Ureter (tissue), 1 donor: ENCODE measurements around the gene ADAT2. TPM values are rescaled to one million over a fixed set of nuclear protein-coding genes. Genes with fewer than 3 reads are reported as not detected.
A peak's percentile ranks its signal among the peaks of the same experiment; 100 is the strongest.
"Not testable (repeated sequence)": the region's sequence is repeated elsewhere in the genome, so short reads cannot be mapped to it uniquely, and the experiment has no call there.

Experiments
- DNase-seq: peaks from one replicate; pipeline ENCODE4 v3.0.0-alpha.2; 2020; ENCODE audit warnings: low spot score
- total RNA-seq: library from RNA; stranded (reverse); gene quantifications from one replicate; pipeline ENCODE4 v1.2.4, GENCODE V29; 2023
- donor health status: DM: yes; HTN: yes; CAD: no.

Gene ADAT2
- 19.7 TPM for total RNA-seq

GRCh38 chr6:143450453-143451371 is at the start of gene ADAT2, which contains the start of gene PEX3:
Gene ADAT2 (minus strand): TSS chr6:143450695. CDS start chr6:143450658, 37 bp downstream.
Gene PEX3 (plus strand): TSS chr6:143450805. CDS start chr6:143451043, 238 bp downstream.
- peak; percentile 93 for DNase-seq

GRCh38 chr6:143498428-143498827 is 47.9 kb upstream of the ADAT2 start:
- DNase-seq, result no peak

GRCh38 chr6:143496974-143497373 is 46.5 kb upstream of the ADAT2 start:
- DNase-seq, result no peak

GRCh38 chr6:143490775-143491174 is 40.3 kb upstream of the ADAT2 start:
- no peak for DNase-seq

- DNase-seq, result no peak
Observed at GRCh38 chr6:143490244-143490643, 39.7 kb upstream of the ADAT2 start.

- DNase-seq, result no peak
Observed at GRCh38 chr6:143486752-143487151, 36.3 kb upstream of the ADAT2 start.

- DNase-seq, result no peak
Observed at GRCh38 chr6:143485967-143486366, 35.5 kb upstream of the ADAT2 start.

GRCh38 chr6:143482593-143482992 is 32.1 kb upstream of the ADAT2 start:
- DNase-seq, result no peak

- DNase-seq, result no peak
Observed at GRCh38 chr6:143478479-143479062, 28.1 kb upstream of the ADAT2 start.

GRCh38 chr6:143476545-143476944 is 26.1 kb upstream of the ADAT2 start:
- no peak for DNase-seq

GRCh38 chr6:143471822-143472221 is 21.3 kb upstream of the ADAT2 start:
- no peak for DNase-seq

GRCh38 chr6:143468823-143469222 is 18.3 kb upstream of the ADAT2 start:
- not testable (repeated sequence) for DNase-seq

- DNase-seq, result no peak
Observed at GRCh38 chr6:143468026-143468425, 17.5 kb upstream of the ADAT2 start.

GRCh38 chr6:143465546-143465945 is 15.1 kb upstream of the ADAT2 start:
- no peak for DNase-seq

GRCh38 chr6:143457563-143458359 is 7.3 kb upstream of the ADAT2 start:
- DNase-seq, result no peak

GRCh38 chr6:143451531-143451930 is 1.0 kb upstream of the ADAT2 start:
- no peak for DNase-seq

- DNase-seq, result no peak
Observed at GRCh38 chr6:143449714-143450452, 612 bp downstream of the ADAT2 start.

GRCh38 chr6:143449082-143449713 is 1.3 kb downstream of the ADAT2 start:
- DNase-seq, result no peak

- not testable (repeated sequence) for DNase-seq
Observed at GRCh38 chr6:143447865-143448264, 2.6 kb downstream of the ADAT2 start.

GRCh38 chr6:143443096-143443495 is 7.4 kb downstream of the ADAT2 start:
- DNase-seq, result no peak
